ENCODE measurements around the gene TFPT.
A peak's percentile ranks its signal among the peaks of the same experiment; 100 is the strongest.

TFPT gene

DNA sequence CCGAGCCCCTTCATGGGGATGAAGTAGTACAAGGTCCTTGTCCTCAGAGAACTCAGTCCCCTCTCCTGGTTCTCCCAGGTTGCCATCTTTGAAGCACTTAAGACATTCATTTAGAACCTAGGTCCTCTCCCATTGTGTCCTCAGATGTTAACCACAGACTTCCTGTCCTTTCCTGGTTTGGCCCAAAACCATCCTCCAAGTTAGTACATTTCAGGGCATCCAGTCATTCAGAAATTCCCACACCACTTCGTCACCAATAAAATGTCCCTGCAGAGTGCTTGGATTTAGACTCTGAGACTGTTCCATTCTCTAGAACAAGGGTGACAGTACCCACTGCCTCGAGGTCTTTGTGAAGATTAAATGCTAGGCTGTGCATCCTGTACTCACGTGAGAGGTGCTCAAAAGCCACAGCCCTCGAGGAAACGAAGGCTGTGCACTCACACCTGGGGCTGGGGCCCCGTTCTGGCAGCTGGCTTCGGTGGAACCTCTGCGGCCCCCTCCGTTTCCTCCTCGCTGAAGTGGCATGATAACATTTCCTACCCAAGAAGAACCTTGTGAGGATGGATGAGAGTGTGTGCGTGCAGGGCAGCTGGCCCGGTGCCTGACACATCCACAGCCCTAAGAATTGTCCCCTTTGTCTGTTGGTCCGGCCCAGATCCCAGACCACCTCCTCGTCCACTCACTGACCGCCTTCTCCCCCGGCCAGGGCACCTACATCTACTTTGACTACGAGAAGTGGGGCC, 39.3 kb upstream of the TFPT start:
- DNase-seq (ENCODE audit: insufficient read length, low spot score) (peak; percentile 54), FAIRE-seq (no peak)
- TF ChIP-seq POLR2A (IDR thresholded peaks at IDR 0.05; ENCODE audit: low read depth, low read length): no peak

DNA sequence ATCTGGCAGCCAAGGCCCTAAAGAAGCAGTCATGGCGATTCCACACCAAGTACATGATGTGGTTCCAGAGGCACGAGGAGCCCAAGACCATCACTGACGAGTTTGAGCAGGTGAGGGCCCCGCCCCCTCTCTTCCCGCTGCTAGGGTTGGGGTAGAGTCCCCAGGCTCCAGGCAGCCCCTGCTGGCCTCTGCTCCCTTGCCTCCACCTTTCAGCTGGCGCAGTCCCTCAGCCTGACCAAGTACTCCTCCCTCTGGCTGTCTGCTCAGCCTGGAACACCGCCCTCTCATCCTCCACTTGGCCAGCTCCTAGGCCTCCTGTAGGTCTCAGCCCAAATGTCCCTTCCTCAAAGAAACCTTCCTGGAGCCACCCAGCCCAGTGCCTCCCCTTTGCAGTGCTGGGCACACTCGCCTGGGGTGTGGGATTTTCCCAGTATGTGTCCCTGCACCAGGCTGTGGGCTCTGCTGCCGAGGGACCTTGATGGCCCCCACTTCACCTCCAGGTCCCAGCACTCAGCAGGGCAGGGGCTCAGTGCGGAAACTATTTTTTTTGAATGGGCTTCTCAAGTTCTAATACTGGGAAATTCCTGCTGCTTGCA, 38.4 kb upstream of the TFPT start:
- no peak for TF ChIP-seq POLR2A (IDR thresholded peaks at IDR 0.05; ENCODE audit: low read depth, low read length)
- DNase-seq (ENCODE audit: insufficient read length, low spot score): no peak
- no peak for FAIRE-seq

DNA sequence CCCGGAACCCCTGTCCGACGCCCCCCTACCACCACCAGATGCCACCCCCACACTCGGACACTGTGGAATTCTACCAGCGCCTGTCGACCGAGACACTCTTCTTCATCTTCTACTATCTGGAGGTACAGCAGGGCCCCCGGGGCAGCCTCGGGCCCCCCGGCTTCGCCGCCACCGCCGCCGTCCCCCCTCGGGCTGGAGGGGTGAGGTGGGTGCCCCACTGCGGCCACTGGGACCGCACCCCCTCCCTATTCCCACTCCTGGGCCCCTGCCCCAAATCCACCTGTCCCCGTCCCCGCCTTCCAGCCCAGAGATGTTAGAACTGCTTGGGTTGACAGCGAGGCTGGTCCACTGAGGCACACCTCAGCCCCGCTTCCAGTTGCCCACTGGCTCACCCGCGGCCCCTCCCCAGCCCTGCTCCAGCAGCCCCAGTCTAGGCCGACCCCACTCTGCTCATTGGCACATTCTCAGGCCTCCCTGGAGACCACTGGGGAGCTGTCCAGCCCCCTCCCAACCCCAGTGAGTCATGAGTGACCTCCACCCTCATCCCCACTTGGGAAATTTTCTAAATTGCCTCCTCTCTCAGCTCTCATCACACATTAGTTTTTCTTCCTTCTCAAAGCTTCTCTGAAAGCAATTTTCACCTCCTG, 37.5 kb upstream of the TFPT start:
- no peak for FAIRE-seq
- no peak for TF ChIP-seq POLR2A (IDR thresholded peaks at IDR 0.05; ENCODE audit: low read depth, low read length)
- DNase-seq (ENCODE audit: insufficient read length, low spot score): no peak

DNA sequence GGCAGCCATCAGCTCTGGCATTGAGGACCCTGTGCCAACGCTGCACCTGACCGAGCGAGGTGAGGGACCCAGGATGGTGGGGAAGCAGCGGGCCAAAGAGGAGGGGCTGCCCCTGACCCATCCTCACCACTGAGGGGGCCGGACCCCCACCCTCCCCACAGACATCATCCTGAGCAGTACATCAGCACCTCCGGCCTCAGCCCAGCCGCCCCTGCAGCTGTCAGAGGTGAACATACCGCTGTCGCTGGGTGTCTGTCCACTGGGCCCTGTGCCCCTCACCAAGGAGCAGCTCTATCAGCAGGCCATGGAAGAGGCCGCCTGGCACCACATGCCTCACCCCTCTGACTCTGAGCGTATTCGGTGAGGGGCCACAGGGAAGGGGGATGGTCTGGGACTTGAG, 36.8 kb upstream of the TFPT start:
- DNase-seq (ENCODE audit: insufficient read length, low spot score) (no peak), FAIRE-seq (no peak)
- no peak for TF ChIP-seq POLR2A (IDR thresholded peaks at IDR 0.05; ENCODE audit: low read depth, low read length)

DNA sequence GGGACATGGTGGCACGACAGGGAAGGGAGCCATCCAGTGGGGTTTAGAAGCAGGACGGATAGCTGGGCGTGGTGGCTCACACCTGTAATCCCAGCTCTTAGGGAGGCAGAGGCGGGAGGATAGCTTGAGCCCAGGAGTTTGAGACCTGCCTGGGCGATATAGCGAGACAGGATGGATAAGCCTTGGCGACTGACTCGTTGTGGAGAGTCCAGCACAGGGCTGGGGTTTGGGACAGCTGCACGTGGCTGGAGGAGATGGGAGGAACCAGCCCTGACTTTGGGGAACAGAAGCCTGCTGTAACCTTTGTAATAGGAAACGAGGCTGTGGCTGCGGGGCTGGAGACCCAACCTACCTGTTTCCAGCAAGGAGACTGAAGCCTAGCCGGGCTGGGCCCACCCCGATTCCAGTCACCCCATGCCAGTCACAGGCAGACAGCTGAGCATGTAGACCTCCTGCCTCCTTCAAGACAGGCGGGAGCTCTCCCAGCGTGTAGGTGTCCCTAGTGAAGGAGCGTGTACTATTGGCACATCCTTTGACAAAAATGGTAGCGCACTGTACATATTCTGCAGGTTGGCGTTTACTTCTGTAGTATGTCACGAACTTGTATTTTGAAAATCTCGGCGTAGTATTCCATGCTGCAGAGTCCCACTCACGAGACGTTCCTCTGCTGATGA, 36.0 kb upstream of the TFPT start:
- DNase-seq (ENCODE audit: insufficient read length, low spot score) (no peak), FAIRE-seq (no peak)
- TF ChIP-seq POLR2A (IDR thresholded peaks at IDR 0.05; ENCODE audit: low read depth, low read length): no peak

DNA sequence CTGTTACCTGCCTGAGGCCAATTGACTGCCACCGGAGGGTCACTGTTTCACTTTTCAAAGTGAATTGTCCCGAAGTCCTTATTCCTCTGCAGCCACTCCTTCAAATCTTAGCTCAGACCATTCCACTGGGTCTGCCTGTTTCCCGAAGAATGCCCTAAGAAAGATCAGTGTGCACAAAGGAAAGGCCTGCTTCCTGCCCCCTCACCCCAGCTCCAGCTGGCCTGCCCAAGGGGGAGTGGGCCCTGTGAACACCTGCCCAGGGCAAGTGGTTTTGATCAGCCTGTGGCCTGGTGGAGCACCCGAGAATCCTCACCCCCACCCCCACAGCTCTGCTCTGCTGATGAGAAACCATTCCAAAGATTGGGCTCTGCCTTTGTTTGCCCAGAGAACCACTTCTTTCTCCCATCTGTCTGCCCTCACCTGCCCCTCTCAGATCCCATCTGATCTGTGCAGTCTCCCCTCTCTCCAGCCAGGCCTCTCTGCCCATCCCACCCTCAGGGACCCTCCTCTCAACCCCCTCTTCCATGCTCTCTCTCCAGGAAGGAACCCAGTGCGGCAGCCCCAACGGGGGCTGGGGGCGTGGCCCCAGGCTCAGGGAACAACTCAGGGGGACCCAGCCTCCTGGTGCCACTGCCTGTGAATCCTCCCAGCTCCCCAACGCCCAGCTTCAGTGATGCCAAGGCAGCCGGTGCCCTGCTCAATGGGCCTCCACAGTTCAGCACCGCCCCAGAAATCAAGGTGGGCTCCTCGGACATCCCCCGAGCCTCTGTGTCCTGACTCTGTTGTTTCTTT, 33.8 kb upstream of the TFPT start:
- no peak for FAIRE-seq
- no peak for TF ChIP-seq POLR2A (IDR thresholded peaks at IDR 0.05; ENCODE audit: low read depth, low read length)

DNA sequence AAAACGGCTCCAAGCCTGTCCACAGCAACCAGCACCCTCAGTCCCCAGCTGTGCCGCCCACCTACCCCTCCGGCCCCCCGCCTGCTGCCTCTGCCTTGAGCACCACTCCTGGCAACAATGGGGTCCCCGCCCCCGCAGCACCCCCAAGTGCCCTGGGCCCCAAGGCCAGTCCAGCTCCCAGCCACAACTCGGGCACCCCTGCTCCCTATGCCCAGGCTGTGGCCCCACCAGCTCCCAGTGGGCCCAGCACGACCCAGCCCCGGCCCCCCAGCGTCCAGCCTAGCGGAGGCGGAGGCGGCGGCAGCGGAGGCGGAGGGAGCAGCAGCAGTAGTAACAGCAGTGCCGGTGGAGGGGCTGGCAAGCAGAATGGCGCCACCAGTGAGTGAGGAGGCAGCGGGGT, 32.7 kb upstream of the TFPT start:
- DNase-seq (ENCODE audit: insufficient read length, low spot score) (no peak), FAIRE-seq (no peak)
- no peak for TF ChIP-seq POLR2A (IDR thresholded peaks at IDR 0.05; ENCODE audit: low read depth, low read length)

More for the DNA sequence above, 33.8 kb upstream of the TFPT start:
- no peak for DNase-seq (ENCODE audit: insufficient read length, low spot score)

DNA sequence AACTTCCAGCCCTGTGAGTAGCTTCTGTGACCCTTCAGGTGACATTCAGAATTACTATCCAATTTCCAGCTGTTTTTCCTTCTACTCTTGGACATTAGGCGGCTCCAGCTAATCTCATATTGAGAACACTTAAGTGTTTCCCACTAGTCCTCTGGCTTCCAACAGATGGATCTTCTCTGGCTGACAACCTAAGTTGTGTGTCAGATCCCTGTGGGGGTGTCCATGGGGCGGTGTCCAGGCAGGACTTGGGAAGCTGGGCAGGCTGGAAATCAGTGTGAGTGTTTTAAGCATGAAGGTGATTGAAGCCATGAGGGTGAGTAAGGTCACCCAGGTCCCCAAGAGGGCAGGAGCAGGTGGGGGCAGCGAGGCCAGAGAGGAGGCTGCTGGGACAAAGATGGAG, 32.2 kb upstream of the TFPT start:
- no peak for TF ChIP-seq POLR2A (IDR thresholded peaks at IDR 0.05; ENCODE audit: low read depth, low read length)
- FAIRE-seq (no peak), DNase-seq (ENCODE audit: insufficient read length, low spot score) (no peak)

DNA sequence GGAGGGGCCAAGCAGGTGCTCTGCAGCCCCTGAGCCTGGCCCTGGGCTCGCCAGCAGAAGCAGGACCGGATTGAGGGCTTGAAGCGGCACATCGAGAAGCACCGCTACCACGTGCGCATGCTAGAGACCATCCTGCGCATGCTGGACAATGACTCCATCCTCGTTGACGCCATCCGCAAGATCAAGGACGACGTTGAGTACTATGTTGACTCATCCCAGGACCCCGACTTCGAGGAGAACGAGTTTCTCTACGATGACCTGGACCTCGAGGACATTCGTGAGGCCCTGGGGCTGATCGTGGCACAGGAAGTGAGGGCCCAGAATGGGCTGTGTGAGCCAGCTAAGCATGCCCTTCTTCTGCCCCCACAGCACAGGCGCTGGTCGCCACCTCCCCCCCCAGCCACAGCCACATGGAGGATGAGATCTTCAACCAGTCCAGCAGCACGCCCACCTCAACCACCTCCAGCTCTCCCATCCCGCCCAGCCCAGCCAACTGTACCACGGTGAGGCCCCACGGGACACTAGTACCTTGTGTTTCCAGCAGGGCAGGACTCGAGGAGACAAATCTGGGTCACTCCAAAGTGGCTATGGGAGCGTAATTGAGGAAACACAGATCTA, 30.2 kb upstream of the TFPT start:
- TF ChIP-seq POLR2A (IDR thresholded peaks at IDR 0.05; ENCODE audit: low read depth, low read length): no peak
- DNase-seq (ENCODE audit: insufficient read length, low spot score): no peak
- FAIRE-seq: no peak

DNA sequence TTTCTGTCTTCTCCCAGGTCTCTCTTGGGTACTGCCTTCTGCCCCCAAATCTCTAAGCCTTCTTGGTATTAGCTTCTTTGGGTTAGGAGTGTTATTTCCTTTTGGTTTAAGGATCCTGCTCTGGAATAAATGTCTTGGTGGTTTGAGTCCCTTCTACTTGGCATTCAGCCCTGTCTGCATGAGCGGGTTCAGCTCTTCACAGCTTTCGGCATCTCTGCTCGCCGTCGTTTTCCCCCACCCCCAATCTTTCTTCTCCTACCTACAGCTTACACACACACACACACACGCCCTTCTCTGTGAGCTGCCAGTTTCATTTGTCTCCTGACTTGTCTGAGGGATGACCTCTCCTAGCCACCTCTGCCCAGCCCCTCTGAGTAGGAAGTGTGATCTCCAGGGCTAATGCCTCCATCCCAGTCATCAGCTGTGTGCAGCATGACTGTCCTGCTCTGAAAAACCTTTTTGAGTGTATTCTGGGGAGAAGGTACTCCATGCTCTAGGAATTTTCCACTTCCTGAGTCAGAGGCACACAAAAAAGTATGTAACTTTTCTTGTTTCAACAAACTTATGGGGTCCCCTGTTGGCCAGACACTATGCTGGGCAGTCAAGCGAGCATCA, 26.8 kb upstream of the TFPT start:
- DNase-seq (ENCODE audit: insufficient read length, low spot score) (no peak), FAIRE-seq (no peak)
- no peak for TF ChIP-seq POLR2A (IDR thresholded peaks at IDR 0.05; ENCODE audit: low read depth, low read length)

DNA sequence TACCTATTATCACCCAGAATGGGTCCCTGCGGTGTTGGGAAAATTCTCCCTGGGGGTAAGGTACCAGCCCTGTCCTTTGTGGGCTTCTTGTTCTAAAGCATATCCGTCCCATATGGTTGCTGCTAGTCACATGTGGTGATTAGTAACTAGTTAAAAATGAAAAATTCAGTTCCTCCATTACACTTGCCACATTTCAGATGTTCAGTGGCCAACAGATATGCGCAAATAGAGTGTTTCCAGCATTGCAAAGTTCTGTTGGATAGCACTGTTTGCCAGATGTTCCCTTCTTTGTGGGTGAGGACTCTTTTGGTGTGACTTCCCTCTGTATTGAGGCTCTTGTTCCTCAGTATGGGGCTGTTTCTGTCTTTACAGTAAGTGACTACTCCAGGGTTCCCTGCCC, 25.9 kb upstream of the TFPT start:
- DNase-seq (ENCODE audit: insufficient read length, low spot score) (no peak), FAIRE-seq (no peak)
- TF ChIP-seq POLR2A (IDR thresholded peaks at IDR 0.05; ENCODE audit: low read depth, low read length): no peak

DNA sequence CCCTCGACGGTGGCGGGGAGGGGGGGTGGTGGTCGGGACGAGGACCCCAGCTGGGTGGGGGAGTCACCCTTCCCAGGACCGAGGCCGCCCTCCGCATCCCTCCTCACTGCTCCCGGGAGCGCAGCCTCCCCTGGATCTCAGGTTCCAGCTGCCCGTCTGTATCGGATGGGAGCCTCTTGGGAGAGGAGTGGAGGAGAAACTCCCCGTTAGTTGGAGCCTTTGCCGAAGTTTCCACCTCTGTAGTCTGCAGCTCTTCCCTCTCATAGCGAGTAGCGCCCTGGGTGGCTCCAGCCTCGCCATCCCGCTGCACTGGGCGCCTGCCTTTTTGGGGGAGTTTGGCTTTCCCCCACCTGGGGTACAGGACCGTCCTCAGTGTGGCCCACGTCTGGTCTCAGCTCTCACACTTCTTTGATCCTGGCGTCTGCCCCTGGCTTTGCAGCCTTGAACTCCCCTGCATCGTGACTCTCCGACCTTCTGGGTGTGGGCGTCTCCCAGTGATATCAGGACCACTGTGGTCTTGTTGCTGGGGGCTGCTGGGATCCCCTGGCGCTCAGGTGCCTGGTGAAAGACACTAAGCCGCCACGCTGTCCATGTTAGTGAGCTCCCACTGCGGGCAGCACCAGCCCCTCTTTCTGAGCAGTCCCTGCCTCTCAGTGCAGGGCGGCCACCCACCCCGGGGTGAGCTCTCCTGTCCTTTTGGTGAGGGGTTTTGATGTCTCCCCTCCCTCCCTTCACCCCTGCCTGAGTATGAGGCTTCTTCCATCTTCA, 23.2 kb upstream of the TFPT start:
- TF ChIP-seq POLR2A (IDR thresholded peaks at IDR 0.05; ENCODE audit: low read depth, low read length): no peak
- FAIRE-seq (no peak), DNase-seq (ENCODE audit: insufficient read length, low spot score) (no peak)

Data from H54 (cell line).